HCT116 (cell line): ENCODE measurements around the gene ROS1. TPM values are rescaled to one million over a fixed set of nuclear protein-coding genes. Genes with fewer than 3 reads are reported as not detected.

Experiments
- ATAC-seq: fragments of 200-7000 bp; cut with Tn5 transposase; 2 replicates; pipeline ENCODE4 v1.9.1; 2020; ENCODE audit warnings: mild to moderate bottlenecking, moderate library complexity
- BruUV-seq: library from RNA; stranded (reverse); fragments of 400-500 nt; replicated peaks from 2 replicates; lab custom pipeline; 2021; lab: Mats Ljungman, UMichigan
- CTCF ChIA-PET: fragments of 300-600 bp; sonication (Branson Sonifier 250); formaldehyde crosslinking; loops from one replicate; lab custom pipeline; 2021; ENCODE audit warnings: antibody characterized with exemption; lab: Charles Lee
- POLR2A ChIA-PET: fragments of 300-600, 350-600 bp; sonication (Branson Sonifier 250); formaldehyde crosslinking; loops from one replicate; lab custom pipeline; 2021; ENCODE audit warnings: antibody characterized with exemption; lab: Charles Lee
- RAD21 ChIA-PET, 2 experiments: fragments of 300-600 bp; sonication (Branson Sonifier 250); formaldehyde crosslinking; loops; one replicate each; lab custom pipeline; 2023; ENCODE audit warnings: low total read pairs in 2 of 2; ENCODE audit not compliant: uncharacterized antibody in 2 of 2, unreplicated experiment in 2 of 2, low non-redundant PET in 1 of 2; lab: Charles Lee
- DNase-seq: peaks from one replicate; pipeline ENCODE4 v3.0.0-alpha.2; 2010; ENCODE audit warnings: low read depth, low spot score
- H2AFZ ChIP-seq: fragments of 200-600 bp; shearing (Covaris generic), sonication (generic); 2 replicates; pipeline ENCODE4 v1.6.1; 2017; ENCODE audit warnings: low read depth, mixed run types, mixed read lengths, antibody characterized with exemption, low read length; ENCODE audit not compliant: poor library complexity, severe bottlenecking
- H3K27ac ChIP-seq: 2 replicates; pipeline ENCODE4 v1.5.1; 2012; ENCODE audit warnings: low read depth, low read length
- H3K27me3 ChIP-seq: fragments of 200-600 bp; sonication (generic); 2 replicates; pipeline ENCODE4 v1.6.1; 2016; ENCODE audit warnings: mixed run types, low read length, mixed read lengths; ENCODE audit not compliant: insufficient read depth
- H3K36me3 ChIP-seq, 2 experiments: fragments of 200-500 bp in 1 of 2; fragments of 200-600 bp in 1 of 2; sonication (Bioruptor generic) in 1 of 2; sonication (generic) in 1 of 2; 2 replicates each; pipeline versions ENCODE4 v1.5.1 to v1.6.1; 2014 to 2016; ENCODE audit warnings: low read length in 2 of 2, inconsistent platforms in 1 of 2, mixed read lengths in 1 of 2, mixed run types in 1 of 2; ENCODE audit not compliant: insufficient read depth in 2 of 2, control insufficient read depth in 1 of 2
- H3K4me1 ChIP-seq, 2 experiments: fragments of 200-600 bp in 1 of 2; sonication (generic) in 1 of 2; 2 replicates each; pipeline versions ENCODE4 v1.5.1 to v1.6.1; 2012 to 2017; ENCODE audit warnings: low read length in 2 of 2, inconsistent platforms in 1 of 2, mild to moderate bottlenecking in 1 of 2, mixed read lengths in 1 of 2, mixed run types in 1 of 2, moderate library complexity in 1 of 2; ENCODE audit not compliant: insufficient read depth in 2 of 2, control insufficient read depth in 1 of 2
- H3K4me2 ChIP-seq: fragments of 200-600 bp; sonication (generic); 2 replicates; pipeline ENCODE4 v1.6.1; 2017; ENCODE audit warnings: mixed run types, low read length, mixed read lengths
- H3K4me3 ChIP-seq, 2 experiments: fragments of 200-600 bp in 1 of 2; sonication (generic) in 1 of 2; replicated peaks in 1 of 2; 2 replicates each; pipeline ENCODE4 v1.5.1; 2011 to 2016; ENCODE audit warnings: low read length in 2 of 2, control low read depth in 1 of 2, low read depth in 1 of 2, mild to moderate bottlenecking in 1 of 2, mixed read lengths in 1 of 2, mixed run types in 1 of 2
- H3K79me2 ChIP-seq: fragments of 200-600 bp; sonication (generic); 2 replicates; pipeline ENCODE4 v1.6.1; 2017; ENCODE audit warnings: mild to moderate bottlenecking, mixed run types, low read length, moderate library complexity, mixed read lengths; ENCODE audit not compliant: insufficient read depth
- H3K9ac ChIP-seq: fragments of 200-600 bp; sonication (generic); 2 replicates; pipeline ENCODE4 v1.6.1; 2016; ENCODE audit warnings: low read length, mixed read lengths
- H3K9me2 ChIP-seq: fragments of 200-600 bp; sonication (generic), shearing (Covaris generic); 2 replicates; pipeline ENCODE4 v1.6.1; 2017; ENCODE audit warnings: mixed run types, mild to moderate bottlenecking, moderate library complexity; ENCODE audit not compliant: insufficient read depth
- H3K9me3 ChIP-seq, 2 experiments: fragments of 200-500 bp in 1 of 2; fragments of 200-600 bp in 1 of 2; sonication (Bioruptor generic) in 1 of 2; sonication (generic) in 1 of 2; 2 replicates each; pipeline ENCODE4 v1.6.1; 2014 to 2017; ENCODE audit warnings: low read length in 2 of 2, mixed read lengths in 2 of 2, inconsistent platforms in 1 of 2, low read depth in 1 of 2, mild to moderate bottlenecking in 1 of 2, mixed run types in 1 of 2, moderate library complexity in 1 of 2; ENCODE audit not compliant: control insufficient read depth in 1 of 2, insufficient read depth in 1 of 2
- H4K20me1 ChIP-seq: fragments of 200-600 bp; sonication (generic), shearing (Covaris generic); 2 replicates; pipeline ENCODE4 v1.6.1; 2017; ENCODE audit warnings: mixed run types, mild to moderate bottlenecking, moderate library complexity; ENCODE audit not compliant: insufficient read depth
- CBX3 ChIP-seq: IDR thresholded peaks from 2 replicates; pipeline ENCODE4 v1.6.1; 2012; ENCODE audit warnings: low read depth
- CEBPB ChIP-seq: IDR thresholded peaks from 2 replicates; pipeline ENCODE4 v1.6.1; 2012; ENCODE audit warnings: low read depth
- EGR1 ChIP-seq: IDR thresholded peaks from 2 replicates; pipeline ENCODE4 v1.6.1; 2012; ENCODE audit warnings: low read depth
- ELF1 ChIP-seq: IDR thresholded peaks from 2 replicates; pipeline ENCODE4 v1.6.1; 2012; ENCODE audit warnings: low read depth, borderline replicate concordance
- EZH2 ChIP-seq: fragments of 200-600 bp; sonication (generic); IDR thresholded peaks from 2 replicates; pipeline ENCODE4 v1.6.1; 2017; ENCODE audit warnings: antibody characterized with exemption, mixed run types
- EZH2phosphoT487 ChIP-seq: fragments of 200-600 bp; IDR thresholded peaks from 2 replicates; pipeline ENCODE4 v1.6.1; 2018; ENCODE audit warnings: antibody characterized with exemption, borderline replicate concordance
- FOSL1 ChIP-seq: IDR thresholded peaks from 2 replicates; pipeline ENCODE4 v1.6.1; 2012; ENCODE audit warnings: low read depth
- JUND ChIP-seq: IDR thresholded peaks from 2 replicates; pipeline ENCODE4 v1.6.1; 2012
- POLR2A ChIP-seq: IDR thresholded peaks from 2 replicates; pipeline ENCODE4 v1.7.0; 2011; ENCODE audit warnings: borderline replicate concordance; ENCODE audit not compliant: insufficient read depth, insufficient read length; ENCODE audit errors: extremely low read depth
- RAD21 ChIP-seq: IDR thresholded peaks from 2 replicates; pipeline ENCODE4 v1.6.1; 2012; ENCODE audit warnings: low read depth, mild to moderate bottlenecking
- REST ChIP-seq: IDR thresholded peaks from 2 replicates; pipeline ENCODE4 v1.6.1; 2012; ENCODE audit warnings: low read depth
- SP1 ChIP-seq: IDR thresholded peaks from 2 replicates; pipeline ENCODE4 v1.6.1; 2012; ENCODE audit warnings: low read depth
- SRF ChIP-seq: IDR thresholded peaks from 2 replicates; pipeline ENCODE4 v1.6.1; 2012; ENCODE audit warnings: low read depth
- TCF7L2 ChIP-seq: IDR thresholded peaks from 2 replicates; pipeline ENCODE4 v1.7.0; 2011; ENCODE audit warnings: borderline replicate concordance, inconsistent platforms; ENCODE audit not compliant: insufficient read depth, insufficient read length; ENCODE audit errors: extremely low read depth
- ZFX ChIP-seq: fragments of 450-650 bp; IDR thresholded peaks from 2 replicates; pipeline ENCODE4 v1.6.1; 2017
- intact Hi-C: fragments of 100-400 bp; cut with micrococcal nuclease; formaldehyde crosslinking; loops from 2 replicates; pipeline ENCODE4 v1.10.0; 2022
- total RNA-seq: library from RNA; stranded (reverse); gene quantifications from one replicate; pipeline ENCODE4 v1.2.1, GENCODE V29; 2021; ENCODE audit not compliant: unreplicated experiment
- TF ChIP-seq, protein P1 (sequence below), 3 experiments: fragments of 200-600 bp in 1 of 3; sonication (generic) in 1 of 3; IDR thresholded peaks in 2 of 3; conservative IDR thresholded peaks in 1 of 3; 2 replicates each; pipeline ENCODE4 v1.5.1; 2012 to 2017; ENCODE audit warnings: low read depth in 2 of 3, low read length in 2 of 3, antibody characterized with exemption in 1 of 3, borderline replicate concordance in 1 of 3, control low read depth in 1 of 3, mild to moderate bottlenecking in 1 of 3, mixed read lengths in 1 of 3, mixed run types in 1 of 3, moderate library complexity in 1 of 3; ENCODE audit not compliant: insufficient read depth in 1 of 3
- TF ChIP-seq, protein P2 (sequence below): IDR thresholded peaks from 2 replicates; pipeline ENCODE4 v1.6.1; 2012

The ROS1 gene
- total RNA-seq, 1 experiment from 2014 or later, result not detected

DNA sequence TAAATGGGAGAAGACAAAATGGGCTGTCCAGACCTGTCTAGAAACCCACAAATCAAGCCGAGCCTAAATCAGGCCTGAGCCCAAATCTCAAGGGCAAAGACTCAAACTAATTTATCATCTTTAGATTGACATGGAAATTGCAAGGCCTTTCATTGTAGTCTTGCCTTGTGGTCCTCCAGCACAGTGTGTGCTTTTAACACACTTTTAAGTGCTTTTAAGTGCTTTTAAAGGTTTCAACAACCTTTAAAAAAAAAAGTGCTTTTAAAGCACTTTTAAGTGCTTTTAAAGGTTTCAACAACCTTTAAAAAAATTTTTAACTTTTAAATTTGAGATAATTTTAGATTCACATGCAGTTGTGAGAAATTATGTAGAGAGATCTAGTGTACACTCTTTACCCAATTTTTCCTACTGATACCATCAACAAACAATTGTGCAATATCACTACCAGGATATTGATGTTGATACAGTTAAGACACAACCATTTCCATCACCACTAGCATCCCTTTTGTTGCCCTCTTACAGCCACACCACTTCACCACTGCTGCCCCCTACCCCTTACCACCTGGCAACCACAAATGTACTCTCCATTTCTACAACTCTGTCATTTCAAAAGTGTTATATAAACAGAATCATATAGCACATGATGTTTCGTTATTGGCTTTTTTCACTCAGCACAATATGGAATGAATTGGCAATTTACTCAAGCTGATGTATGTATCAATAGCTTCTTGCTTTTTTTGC lies 33.6 kb upstream of the ROS1 start:
- intact Hi-C loops, result no loop called here
- Histone ChIP-seq H3K4me2 (no peak overlapping the region), H3K9me2 (no peaks in the 10 kb centered on the region), H3K27me3 (no peaks in the 10 kb centered on the region), H3K9ac (no peak overlapping the region), H3K36me3 (no peaks in the 10 kb centered on the region), H3K79me2 (no peaks in the 10 kb centered on the region), H4K20me1 (no peaks in the 10 kb centered on the region), H3K4me1 (peaks cover 0 to 10% of the 10 kb centered on the region in 2 experiments; a peak in 2 of 4 replicates), H3K27ac (no peak overlapping the region), H3K4me3 (no peak overlapping the region), H3K9me3 (no peaks in the 10 kb centered on the region), H2AFZ (no peak overlapping the region)
- no peak for TF ChIP-seq POLR2A
- TF ChIP-seq, protein P1, sequence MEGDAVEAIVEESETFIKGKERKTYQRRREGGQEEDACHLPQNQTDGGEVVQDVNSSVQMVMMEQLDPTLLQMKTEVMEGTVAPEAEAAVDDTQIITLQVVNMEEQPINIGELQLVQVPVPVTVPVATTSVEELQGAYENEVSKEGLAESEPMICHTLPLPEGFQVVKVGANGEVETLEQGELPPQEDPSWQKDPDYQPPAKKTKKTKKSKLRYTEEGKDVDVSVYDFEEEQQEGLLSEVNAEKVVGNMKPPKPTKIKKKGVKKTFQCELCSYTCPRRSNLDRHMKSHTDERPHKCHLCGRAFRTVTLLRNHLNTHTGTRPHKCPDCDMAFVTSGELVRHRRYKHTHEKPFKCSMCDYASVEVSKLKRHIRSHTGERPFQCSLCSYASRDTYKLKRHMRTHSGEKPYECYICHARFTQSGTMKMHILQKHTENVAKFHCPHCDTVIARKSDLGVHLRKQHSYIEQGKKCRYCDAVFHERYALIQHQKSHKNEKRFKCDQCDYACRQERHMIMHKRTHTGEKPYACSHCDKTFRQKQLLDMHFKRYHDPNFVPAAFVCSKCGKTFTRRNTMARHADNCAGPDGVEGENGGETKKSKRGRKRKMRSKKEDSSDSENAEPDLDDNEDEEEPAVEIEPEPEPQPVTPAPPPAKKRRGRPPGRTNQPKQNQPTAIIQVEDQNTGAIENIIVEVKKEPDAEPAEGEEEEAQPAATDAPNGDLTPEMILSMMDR (IDR thresholded peaks at IDR 0.05 in 2 of 3, conservative IDR thresholded peaks at IDR 0.05 in 1 of 3; ENCODE audit: borderline replicate concordance in 1 of 3, insufficient read depth in 1 of 3, low read depth in 2 of 3, low read length in 2 of 3), result no peak
- BruUV-seq, result no TSS peak
- RAD21 ChIA-PET, result no interaction called here
- CTCF ChIA-PET, result no interaction called here
- POLR2A ChIA-PET, result no interaction called here
- DNase-seq, result no peak
- ATAC-seq, result no peak

DNA sequence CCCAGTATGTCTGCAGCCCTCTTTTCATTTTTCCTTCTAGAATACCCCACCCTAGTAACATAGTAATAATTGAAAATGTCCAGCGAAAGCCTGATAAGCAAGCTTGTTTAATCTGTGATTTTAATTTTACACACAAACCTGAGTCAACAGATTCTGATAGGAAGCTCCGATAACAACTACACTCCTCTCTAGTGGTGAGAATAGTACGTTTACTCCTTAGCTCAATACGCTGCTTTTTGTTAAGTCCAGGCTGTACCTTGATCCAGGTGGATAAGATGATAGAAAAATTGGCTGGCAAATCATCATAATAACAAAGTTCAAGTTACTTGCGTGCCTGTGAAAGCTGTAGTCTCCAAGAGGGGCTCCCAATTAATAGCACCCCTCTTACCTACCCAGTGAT lies 31.3 kb upstream of the ROS1 start:
- no peak for DNase-seq
- ChIA-PET CTCF (interaction anchor here (1.0 kb wide), 1 partner anchor 15 kb away, joined by 3 read pairs; no protein-coding TSS in a partner anchor), POLR2A (no interaction called here), RAD21 (no interaction called here)
- Histone ChIP-seq H2AFZ (no peak overlapping the region), H3K9me3 (no peaks in the 10 kb centered on the region), H3K27me3 (no peaks in the 10 kb centered on the region), H3K79me2 (no peaks in the 10 kb centered on the region), H3K4me3 (no peak overlapping the region), H3K4me2 (no peak overlapping the region), H3K9me2 (no peaks in the 10 kb centered on the region), H4K20me1 (no peaks in the 10 kb centered on the region), H3K4me1 (no peaks in the 10 kb centered on the region), H3K27ac (no peak overlapping the region), H3K36me3 (no peaks in the 10 kb centered on the region), H3K9ac (no peak overlapping the region)
- no TSS peak for BruUV-seq
- ATAC-seq, result no peak
- intact Hi-C loops, result no loop called here
- TF ChIP-seq REST, result no peak
- TF ChIP-seq EGR1, result no peak
- no peak for TF ChIP-seq TCF7L2
- TF ChIP-seq ZFX, result no peak
- no peak for TF ChIP-seq CEBPB
- TF ChIP-seq SP1, result no peak
- TF ChIP-seq SRF, result no peak
- TF ChIP-seq EZH2phosphoT487, result no peak
- TF ChIP-seq, protein P2, sequence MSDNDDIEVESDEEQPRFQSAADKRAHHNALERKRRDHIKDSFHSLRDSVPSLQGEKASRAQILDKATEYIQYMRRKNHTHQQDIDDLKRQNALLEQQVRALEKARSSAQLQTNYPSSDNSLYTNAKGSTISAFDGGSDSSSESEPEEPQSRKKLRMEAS, result no peak
- TF ChIP-seq ELF1, result no peak
- TF ChIP-seq EZH2, result no peak
- no peak for TF ChIP-seq FOSL1
- no peak for TF ChIP-seq RAD21
- TF ChIP-seq CBX3, result no peak
- no peak for TF ChIP-seq JUND
